Urothelium cell line (cell line): ENCODE data around the gene CA5A.
"Not testable (repeated sequence)": the region's sequence is repeated elsewhere in the genome, so short reads cannot be mapped to it uniquely, and the experiment has no call there.

ENCODE experiments used
- DNase-seq: peaks from one replicate; pipeline ENCODE4 v3.0.0; 2011; ENCODE audit warnings: low spot score, mixed read lengths
- FAIRE-seq: peaks from 2 replicates; lab custom pipeline; 2011; peaks lifted over from hg19 to GRCh38; lab: Jason Lieb, UNC

CA5A gene

GRCh38 chr16:87900489-87900888, 35.8 kb downstream of the CA5A start:
- not testable (repeated sequence) for FAIRE-seq

GRCh38 chr16:87897521-87898505, 38.5 kb downstream of the CA5A start:
- no peak for FAIRE-seq
- no peak for DNase-seq

More at GRCh38 chr16:87900489-87900888, 35.8 kb downstream of the CA5A start:
- DNase-seq = not testable (repeated sequence)

- not testable (repeated sequence) for DNase-seq, FAIRE-seq
Observed at GRCh38 chr16:87896924-87897520, 39.3 kb downstream of the CA5A start.

- DNase-seq, FAIRE-seq: not testable (repeated sequence)
Observed at GRCh38 chr16:87896176-87896890, 40.0 kb downstream of the CA5A start.

- DNase-seq = no peak
- FAIRE-seq = no peak
Observed at GRCh38 chr16:87895641-87896141, 40.6 kb downstream of the CA5A start.

GRCh38 chr16:87894005-87894404, 42.3 kb downstream of the CA5A start:
- FAIRE-seq, DNase-seq: not testable (repeated sequence)

- FAIRE-seq (no peak), DNase-seq (no peak)
Observed at GRCh38 chr16:87891764-87892163, 44.6 kb downstream of the CA5A start.

- not testable (repeated sequence) for FAIRE-seq, DNase-seq
Observed at GRCh38 chr16:87889762-87890161, 46.6 kb downstream of the CA5A start.

GRCh38 chr16:87888346-87888745, 48.0 kb downstream of the CA5A start:
- not testable (repeated sequence) for FAIRE-seq, DNase-seq

GRCh38 chr16:87887931-87888330, 48.4 kb downstream of the CA5A start:
- not testable (repeated sequence) for FAIRE-seq, DNase-seq

- not testable (repeated sequence) for DNase-seq, FAIRE-seq
Observed at GRCh38 chr16:87885371-87885967, 50.9 kb downstream of the CA5A start.

- no peak for DNase-seq
- no peak for FAIRE-seq
Observed at GRCh38 chr16:87882436-87883019, 53.8 kb downstream of the CA5A start.

GRCh38 chr16:87881324-87882200, 54.8 kb downstream of the CA5A start:
- no peak for FAIRE-seq
- no peak for DNase-seq

GRCh38 chr16:87880117-87880696, 56.1 kb downstream of the CA5A start:
- DNase-seq = no peak
- FAIRE-seq = no peak

- not testable (repeated sequence) for FAIRE-seq, DNase-seq
Observed at GRCh38 chr16:87879411-87880013, 56.8 kb downstream of the CA5A start.

GRCh38 chr16:87878704-87879103, 57.6 kb downstream of the CA5A start:
- FAIRE-seq = no peak
- DNase-seq = no peak

- no peak for FAIRE-seq
Observed at GRCh38 chr16:87877942-87878507, 58.3 kb downstream of the CA5A start.

More at GRCh38 chr16:87877942-87878507, 58.3 kb downstream of the CA5A start:
- no peak for DNase-seq
